Esophagus squamous epithelium (tissue), 5 donors: ENCODE data around the gene TMEM184C. TPM values are rescaled to one million over a fixed set of nuclear protein-coding genes. Genes with fewer than 3 reads are reported as not detected.

ENCODE experiments used
- DNase-seq: peaks from one replicate; lab custom pipeline; 2025; lab: John Stamatoyannopoulos, UW
- H3K27ac ChIP-seq, 4 donors: fragments of 200-600 bp; sonication (generic); one replicate each; pipeline ENCODE4 v1.5.1; 2016 to 2019; ENCODE audit warnings: mild to moderate bottlenecking in 1 of 4
- H3K27me3 ChIP-seq, 4 donors: fragments of 200-600 bp; sonication (generic); 1 replicate in 3 of 4; 2 replicates in 1 of 4; pipeline versions ENCODE4 v1.5.1 to v1.6.0; 2017 to 2021; ENCODE audit warnings: antibody characterized with exemption in 1 of 4
- H3K36me3 ChIP-seq, 3 donors: fragments of 200-600 bp; sonication (generic); one replicate each; pipeline ENCODE4 v1.5.1; 2016 to 2019
- H3K4me1 ChIP-seq, 3 donors: fragments of 200-600 bp; sonication (generic); one replicate each; pipeline ENCODE4 v1.5.1; 2017 to 2019
- H3K4me3 ChIP-seq, 4 donors: fragments of 200-600 bp; sonication (generic); 1 replicate in 3 of 4; 2 replicates in 1 of 4; pipeline ENCODE4 v1.5.1; 2016 to 2019; ENCODE audit warnings: mild to moderate bottlenecking in 2 of 4, moderate library complexity in 1 of 4
- H3K9me3 ChIP-seq, 3 donors: fragments of 200-600 bp; sonication (generic); one replicate each; pipeline ENCODE4 v1.5.1; 2016 to 2019
- CTCF ChIP-seq, 6 experiments: fragments of 450-650 bp in 4 of 6; fragments of 200-600 bp in 2 of 6; sonication (generic) in 2 of 6; IDR thresholded peaks; one replicate each; pipeline ENCODE4 v1.5.1; 2016 to 2019; ENCODE audit warnings: antibody characterized with exemption in 6 of 6, mild to moderate bottlenecking in 4 of 6, moderate library complexity in 4 of 6
- POLR2A ChIP-seq, 4 donors: fragments of 450-650 bp; IDR thresholded peaks; one replicate each; pipeline ENCODE4 v1.6.1; 2017; ENCODE audit warnings: antibody characterized with exemption in 4 of 4, mild to moderate bottlenecking in 4 of 4, moderate library complexity in 3 of 4
- WGBS, 2 donors: methylation state at CpG; one replicate each; pipeline ENCODE4 v1.1.5; 2018; 5-methylcytosine and 5-hydroxymethylcytosine counted together
- intact Hi-C: fragments of 100-400 bp; cut with DNase I; formaldehyde crosslinking; loops from one replicate; pipeline ENCODE4 v1.15.0; 2022
- total RNA-seq, 4 donors: library from RNA; depleted of rRNA; stranded (reverse); fragments of >200 nt; gene quantifications; one replicate each; pipeline ENCODE4 v1.1.0, GENCODE V29; 2016
- donor health status: DM: yes; HTN: yes; CAD: no.

Gene TMEM184C
- total RNA-seq, 4 donors from 2014 or later = 16.0 to 29.0 (median 21.6) TPM

GRCh38 chr4:147626903-147627302 is 9.7 kb downstream of the TMEM184C start:
- no peak overlapping the region for H3K27ac ChIP-seq
- peaks cover 0 to 3% (median 0%) of the 10 kb centered on the region in 3 donors for H3K4me1 ChIP-seq
- no peak for TF ChIP-seq CTCF (IDR thresholded peaks at IDR 0.05)
- TF ChIP-seq POLR2A (IDR thresholded peaks at IDR 0.05) = no peak
- DNase-seq = no peak
- no peaks in the 10 kb centered on the region for H3K27me3 ChIP-seq
- H3K9me3 ChIP-seq = no peaks in the 10 kb centered on the region
- H3K4me3 ChIP-seq = no peak overlapping the region
- peaks cover 3 to 98% (median 5%) of the 10 kb centered on the region in 3 donors for H3K36me3 ChIP-seq
- WGBS, 2 donors = 90 to 95% methylated on average over 4 of the region's 4 CpGs
- intact Hi-C loops = no loop called here

- H3K36me3 ChIP-seq = peaks cover 5 to 98% (median 12%) of the 10 kb centered on the region in 3 donors
- no peak for DNase-seq
- no peaks in the 10 kb centered on the region for H3K9me3 ChIP-seq
- TF ChIP-seq CTCF (IDR thresholded peaks at IDR 0.05) (no peak), POLR2A (IDR thresholded peaks at IDR 0.05) (no peak)
- H3K4me3 ChIP-seq = no peak overlapping the region
- no peak overlapping the region for H3K27ac ChIP-seq
- H3K4me1 ChIP-seq = no peaks in the 10 kb centered on the region
- H3K27me3 ChIP-seq = no peaks in the 10 kb centered on the region
- WGBS, 2 donors = 73 to 77% methylated on average over 3 of the region's 3 CpGs
- intact Hi-C loops = no loop called here
Observed at GRCh38 chr4:147628415-147628814, 11.2 kb downstream of the TMEM184C start.

- intact Hi-C loops = no loop called here
- Histone ChIP-seq H3K4me1 (no peaks in the 10 kb centered on the region), H3K27me3 (no peaks in the 10 kb centered on the region), H3K4me3 (no peak overlapping the region), H3K36me3 (peaks cover 12 to 98% (median 27%) of the 10 kb centered on the region in 3 donors), H3K27ac (no peak overlapping the region), H3K9me3 (no peaks in the 10 kb centered on the region)
- no peak for TF ChIP-seq CTCF (IDR thresholded peaks at IDR 0.05)
- no peak for TF ChIP-seq POLR2A (IDR thresholded peaks at IDR 0.05)
- 100% methylated on average over 1 of the region's 1 CpG for WGBS, 2 donors
- DNase-seq = no peak
Observed at GRCh38 chr4:147629783-147630730, 12.9 kb downstream of the TMEM184C start.

GRCh38 chr4:147633113-147633512 is 15.9 kb downstream of the TMEM184C start:
- no peak overlapping the region for H3K4me3 ChIP-seq
- 71 to 73% methylated on average over 3 of the region's 3 CpGs for WGBS, 2 donors
- no peaks in the 10 kb centered on the region for H3K4me1 ChIP-seq
- no peaks in the 10 kb centered on the region for H3K27me3 ChIP-seq
- H3K27ac ChIP-seq = no peak overlapping the region
- TF ChIP-seq POLR2A (IDR thresholded peaks at IDR 0.05) = no peak
- intact Hi-C loops = no loop called here
- H3K9me3 ChIP-seq = peaks cover 0 to 5% (median 0%) of the 10 kb centered on the region in 3 donors
- DNase-seq = no peak
- H3K36me3 ChIP-seq = peaks cover 16 to 98% (median 26%) of the 10 kb centered on the region in 3 donors

- intact Hi-C loops = no loop called here
- no peaks in the 10 kb centered on the region for H3K27me3 ChIP-seq
- peaks cover 0 to 5% (median 0%) of the 10 kb centered on the region in 3 donors for H3K9me3 ChIP-seq
- no peak for DNase-seq
- no peak overlapping the region for H3K4me3 ChIP-seq
- H3K36me3 ChIP-seq = peaks cover 16 to 98% (median 26%) of the 10 kb centered on the region in 3 donors
- H3K27ac ChIP-seq = no peak overlapping the region
- WGBS, 2 donors = 100% methylated on average over 1 of the region's 1 CpG
- H3K4me1 ChIP-seq = no peaks in the 10 kb centered on the region
- no peak for TF ChIP-seq CTCF (IDR thresholded peaks at IDR 0.05)
- TF ChIP-seq POLR2A (IDR thresholded peaks at IDR 0.05) = no peak
Observed at GRCh38 chr4:147633643-147634042, 16.4 kb downstream of the TMEM184C start.
